HepG2 (cell line): ENCODE measurements around the gene FUBP3. TPM values are rescaled to one million over a fixed set of nuclear protein-coding genes. Genes with fewer than 3 reads are reported as not detected.

ENCODE experiments used
- ARID2 ChIP-seq: sonication (generic); formaldehyde crosslinking; IDR thresholded peaks from 2 replicates; pipeline ENCODE4 v1.8.1; 2022; ENCODE audit warnings: mild to moderate bottlenecking, missing genetic modification reagents, borderline replicate concordance
- ATF2 ChIP-seq: sonication (generic); formaldehyde crosslinking; IDR thresholded peaks from 2 replicates; pipeline ENCODE4 v1.4.0; 2020; ENCODE audit warnings: missing genetic modification reagents
- CTCF ChIP-seq: sonication (generic); formaldehyde crosslinking; IDR thresholded peaks from 2 replicates; pipeline ENCODE4 v1.5.0; 2020; ENCODE audit warnings: mild to moderate bottlenecking, missing genetic modification reagents, moderate library complexity
- DMAP1 ChIP-seq: IDR thresholded peaks from 2 replicates; pipeline ENCODE4 v1.6.1; 2016
- HMGXB4 ChIP-seq, 2 experiments: sonication (generic) in 1 of 2; formaldehyde crosslinking in 1 of 2; IDR thresholded peaks; 2 replicates each; pipeline versions ENCODE4 v1.4.0 to v1.6.1; 2018 to 2020; ENCODE audit warnings: missing genetic modification reagents in 2 of 2, borderline replicate concordance in 1 of 2, low read depth in 1 of 2, mild to moderate bottlenecking in 1 of 2, missing biosample characterization in 1 of 2
- HNRNPL ChIP-seq: fragments of 200-400 bp; formaldehyde crosslinking; IDR thresholded peaks from 2 replicates; pipeline ENCODE4 v1.6.1; 2017; ENCODE audit warnings: mild to moderate bottlenecking, low read depth, low read length
- KLF16 ChIP-seq, 2 experiments: sonication (generic) in 1 of 2; formaldehyde crosslinking in 1 of 2; IDR thresholded peaks; 2 replicates each; pipeline versions ENCODE4 v1.6.1 to v1.8.0; 2016 to 2023; ENCODE audit warnings: missing genetic modification reagents in 2 of 2, missing compliant biosample characterization in 1 of 2
- NFIB ChIP-seq: sonication (generic); formaldehyde crosslinking; IDR thresholded peaks from 2 replicates; pipeline ENCODE4 v1.9.0; 2021; ENCODE audit warnings: missing genetic modification reagents, mild to moderate bottlenecking, borderline replicate concordance
- REPIN1 ChIP-seq: sonication (generic); formaldehyde crosslinking; IDR thresholded peaks from 2 replicates; pipeline ENCODE4 v1.8.0; 2022; ENCODE audit warnings: missing genetic modification reagents, low read depth, mild to moderate bottlenecking, borderline replicate concordance
- RFXAP ChIP-seq: sonication (generic); formaldehyde crosslinking; IDR thresholded peaks from 2 replicates; pipeline ENCODE4 v1.4.0; 2020; ENCODE audit warnings: missing genetic modification reagents, borderline replicate concordance
- SNAPC2 ChIP-seq: sonication (generic); formaldehyde crosslinking; IDR thresholded peaks from 2 replicates; pipeline ENCODE4 v1.8.1; 2022; ENCODE audit warnings: mild to moderate bottlenecking, missing genetic modification reagents
- STAG1 ChIP-seq: sonication (generic); formaldehyde crosslinking; IDR thresholded peaks from 2 replicates; pipeline ENCODE4 v1.4.0; 2020; ENCODE audit warnings: missing genetic modification reagents
- TARDBP ChIP-seq: sonication (generic); formaldehyde crosslinking; IDR thresholded peaks from 2 replicates; pipeline ENCODE4 v1.8.0; 2022; ENCODE audit warnings: mild to moderate bottlenecking, missing genetic modification reagents
- ZBTB26 ChIP-seq: IDR thresholded peaks from 2 replicates; pipeline ENCODE4 v1.6.1; 2016; ENCODE audit warnings: missing compliant biosample characterization, missing genetic modification reagents, borderline replicate concordance
- ZFP41 ChIP-seq: sonication (generic); formaldehyde crosslinking; IDR thresholded peaks from 2 replicates; pipeline ENCODE4 v1.4.0; 2020; ENCODE audit warnings: mild to moderate bottlenecking, missing genetic modification reagents, borderline replicate concordance
- ZMYM2 ChIP-seq: sonication (generic); formaldehyde crosslinking; IDR thresholded peaks from 2 replicates; pipeline ENCODE4 v1.8.0; 2022; ENCODE audit warnings: mild to moderate bottlenecking, missing genetic modification reagents
- ZNF24 ChIP-seq: fragments of 450-650 bp; IDR thresholded peaks from 2 replicates; pipeline ENCODE4 v1.6.1; 2017; ENCODE audit warnings: antibody characterized with exemption, mild to moderate bottlenecking
- ZNF503 ChIP-seq: sonication (generic); formaldehyde crosslinking; IDR thresholded peaks from 2 replicates; pipeline ENCODE4 v1.4.0; 2020; ENCODE audit warnings: missing genetic modification reagents
- ZNF629 ChIP-seq: sonication (generic); formaldehyde crosslinking; conservative IDR thresholded peaks from 2 replicates; pipeline ENCODE4 v1.5.0; 2020; ENCODE audit warnings: missing genetic modification reagents
- ZNF782 ChIP-seq: sonication (generic); formaldehyde crosslinking; IDR thresholded peaks from 2 replicates; pipeline ENCODE4 v1.4.0; 2020; ENCODE audit warnings: missing genetic modification reagents, mild to moderate bottlenecking, borderline replicate concordance
- polyA plus RNA-seq, 8 experiments: library from polyadenylated mRNA; depleted of rRNA in 3 of 8; stranded (reverse) in 7 of 8; unstranded in 1 of 8; fragments of >200 nt; fragmentation: Illumina TruSeq in 4 of 8; extraction: Trizol in 4 of 8; gene quantifications; 2 replicates each; pipeline versions ENCODE4 v1.2.1 to v1.2.3, GENCODE V29; 2011 to 2016; ENCODE audit warnings: low read depth in 4 of 8, missing spikeins in 1 of 8, mixed read lengths in 1 of 8; ENCODE audit not compliant: insufficient read depth in 1 of 8
- total RNA-seq, 5 experiments: library from RNA; depleted of rRNA; stranded (reverse); fragments of >200 nt; fragmentation: Illumina TruSeq; extraction: Trizol; gene quantifications; 2 replicates each; pipeline ENCODE4 v1.2.3, GENCODE V29; 2016; ENCODE audit warnings: low read depth in 1 of 5

FUBP3 gene
- total and polyA plus RNA-seq, 2 of the 13 experiments (the other 11 are each of a cell fraction or from before 2014, with no cell fraction given) = 28.7 to 40.0 TPM

- TF ChIP-seq HMGXB4 (CRISPR knock-in tag; IDR thresholded peaks at IDR 0.05; ENCODE audit: borderline replicate concordance in 1 of 2, low read depth in 1 of 2) = peak; percentile 51 to 77; a peak in 3 of 4 replicates
- TF ChIP-seq NFIB (CRISPR knock-in tag) = no peak
- 0 out of 2 replicates have a peak, but pooled peaks have one; percentile 25 for TF ChIP-seq ZBTB26 (CRISPR knock-in tag)
- 0 out of 2 replicates have a peak, but pooled peaks have one; percentile 13 for TF ChIP-seq DMAP1 (CRISPR knock-in tag)
- no peak for TF ChIP-seq ZNF24
- TF ChIP-seq STAG1 (CRISPR knock-in tag) = peak; percentile 95
- TF ChIP-seq SNAPC2 (CRISPR knock-in tag) = 0 out of 2 replicates have a peak, but pooled peaks have one; percentile 29
- no peak for TF ChIP-seq ZFP41 (CRISPR knock-in tag)
- TF ChIP-seq HNRNPL = peak; percentile 97
- TF ChIP-seq REPIN1 (CRISPR knock-in tag) = peak; percentile 42; the same call in 1 of the 2 replicates
- 0 out of 2 replicates have a peak, but pooled peaks have one; percentile 36 for TF ChIP-seq ZNF503
- TF ChIP-seq ZNF782 (CRISPR knock-in tag) = 0 out of 2 replicates have a peak, but pooled peaks have one; percentile 25
- no peak for TF ChIP-seq ATF2 (CRISPR knock-in tag)
- 0 out of 2 replicates have a peak, but pooled peaks have one; percentile 27 for TF ChIP-seq TARDBP
- TF ChIP-seq ARID2 (CRISPR knock-in tag) = 0 out of 2 replicates have a peak, but pooled peaks have one; percentile 61
- TF ChIP-seq ZMYM2 (CRISPR knock-in tag) = no peak
- TF ChIP-seq ZNF629 (CRISPR knock-in tag) = peak; percentile 54; the same call in 1 of the 2 replicates
- TF ChIP-seq RFXAP (CRISPR knock-in tag) = 0 out of 2 replicates have a peak, but pooled peaks have one; percentile 42
- 0 out of 4 replicates have a peak, but pooled peaks of 1 of the 2 experiments have one; percentile 32 for TF ChIP-seq KLF16 (CRISPR knock-in tag; IDR thresholded peaks at IDR 0.05)
- TF ChIP-seq CTCF (CRISPR knock-in tag) = peak; percentile 90
These were observed 103.2 kb downstream of the FUBP3 start (continued) for GRCh38 chr9:130682421-130683121.
